ENCODE data around the gene PARD3. TPM values are rescaled to one million over a fixed set of nuclear protein-coding genes. Genes with fewer than 3 reads are reported as not detected.

The PARD3 gene
- total and polyA plus RNA-seq, 2 donors (not counting 3 experiments of a cell fraction or from before 2014, with no cell fraction given): 7.3 to 24.1 TPM

- H3K9me1 ChIP-seq (replicated peaks; ENCODE audit: control insufficient read depth, extremely low read depth, insufficient read depth, low read length): no peaks in the 10 kb centered on the region
- no peaks in the 10 kb centered on the region for H3K36me3 ChIP-seq (ENCODE audit: control insufficient read depth in 2 of 2, extremely low read depth in 1 of 2, insufficient read depth in 2 of 2, low read length in 2 of 2)
- TF ChIP-seq POLR2A (IDR thresholded peaks at IDR 0.05; ENCODE audit: low read depth, low read length): no peak
- TF ChIP-seq EZH2 (IDR thresholded peaks at IDR 0.05; ENCODE audit: borderline replicate concordance, low read depth, low read length, severe bottlenecking): no peak
- TF ChIP-seq FOS (IDR thresholded peaks at IDR 0.05; ENCODE audit: borderline replicate concordance, insufficient read depth, low read length): no peak
- no peak for TF ChIP-seq MAX (IDR thresholded peaks at IDR 0.05; ENCODE audit: insufficient read depth, insufficient read length)
- TF ChIP-seq POLR2AphosphoS5 (IDR thresholded peaks at IDR 0.05; ENCODE audit: insufficient read depth, low read depth, low read length): no peak
- no peak for TF ChIP-seq CTCF (IDR thresholded peaks at IDR 0.05; ENCODE audit: extremely low read depth in 1 of 2, insufficient read depth in 1 of 2, low read depth in 1 of 2, low read length in 2 of 2)
- no peak for TF ChIP-seq MYC (IDR thresholded peaks at IDR 0.05; ENCODE audit: low read depth, low read length)
- TF ChIP-seq JUN (IDR thresholded peaks at IDR 0.05; ENCODE audit: borderline replicate concordance, insufficient read depth, insufficient read length, low read depth): no peak
- no peak for TF ChIP-seq GATA2 (IDR thresholded peaks at IDR 0.05; ENCODE audit: insufficient read depth, insufficient read length, low read depth, low read length)
- H3K27ac ChIP-seq (ENCODE audit: insufficient read depth, low read depth, low read length): no peak overlapping the region
- BruUV-seq (replicated peaks): no TSS peak
- no peak overlapping the region for H3K9ac ChIP-seq (replicated peaks; ENCODE audit: extremely low read depth, insufficient read depth, low read length)
- CTCF ChIA-PET: interaction anchor here (0.6 kb wide), 1 partner anchor 59 kb away, joined by 3 read pairs; no protein-coding TSS in a partner anchor
- intact Hi-C loops (cut with micrococcal nuclease): no loop called here
- POLR2A ChIA-PET: no interaction called here
- no peaks in the 10 kb centered on the region for H3K4me1 ChIP-seq (ENCODE audit: control insufficient read depth, extremely low read depth, insufficient read depth, low read length)
- H2AFZ ChIP-seq (ENCODE audit: low read depth, low read length): no peak overlapping the region
- H3K4me3 ChIP-seq (replicated peaks in 1 of 3; ENCODE audit: insufficient read depth in 1 of 3, low read depth in 1 of 3, low read length in 3 of 3): no peak overlapping the region
- no peaks in the 10 kb centered on the region for H4K20me1 ChIP-seq (replicated peaks; ENCODE audit: control insufficient read depth, extremely low read depth, insufficient read depth, low read length)
- H3K79me2 ChIP-seq (ENCODE audit: control insufficient read depth, insufficient read depth, low read length): no peaks in the 10 kb centered on the region
- H3K4me2 ChIP-seq (ENCODE audit: insufficient read depth, low read length): no peak overlapping the region
- no peaks in the 10 kb centered on the region for H3K9me3 ChIP-seq (replicated peaks; ENCODE audit: control insufficient read depth, insufficient read depth, low read length)
- dilution Hi-C loops (cut with MboI; ENCODE audit: extremely low pct_ligation_motif_present, low sequenced_read_pairs): no loop called here
- no peak for DNase-seq (ENCODE audit: low read depth, low spot score)
- H3K27me3 ChIP-seq (ENCODE audit: control insufficient read depth in 2 of 2, insufficient read depth in 2 of 2, low read length in 2 of 2): no peaks in the 10 kb centered on the region
- no peak for FAIRE-seq
These were observed 653.2 kb downstream of the PARD3 start for GRCh38 chr10:34161777-34162370.
